HG03432 (cell line): ENCODE results near the gene PDE6D.
"Not testable (repeated sequence)": the region's sequence is repeated elsewhere in the genome, so short reads cannot be mapped to it uniquely, and the experiment has no call there.

Source experiments
- ATAC-seq: cut with Tn5 transposase; IDR thresholded peaks from one replicate; pipeline ENCODE4 v1.9.1; 2021; ENCODE audit warnings: mild to moderate bottlenecking, moderate library complexity; ENCODE audit not compliant: unreplicated experiment

The PDE6D gene

GRCh38 chr2:231780123-231780908, 766 bp downstream of the PDE6D start:
- no peak for ATAC-seq

- peak; percentile 60 for ATAC-seq
Measured at GRCh38 chr2:231769170-231770136, 11.6 kb downstream of the PDE6D start.

GRCh38 chr2:231765496-231765929, 15.6 kb downstream of the PDE6D start:
- no peak for ATAC-seq

- no peak for ATAC-seq
Measured at GRCh38 chr2:231764760-231765159, 16.3 kb downstream of the PDE6D start.

- ATAC-seq, result no peak
Measured at GRCh38 chr2:231764124-231764523, 17.0 kb downstream of the PDE6D start.

GRCh38 chr2:231761735-231762134, 19.3 kb downstream of the PDE6D start:
- ATAC-seq, result no peak

GRCh38 chr2:231752061-231752460, 29.0 kb downstream of the PDE6D start:
- ATAC-seq, result no peak

- ATAC-seq, result no peak
Measured at GRCh38 chr2:231751042-231751815, 29.9 kb downstream of the PDE6D start.

GRCh38 chr2:231749016-231749415, 32.1 kb downstream of the PDE6D start:
- not testable (repeated sequence) for ATAC-seq

- ATAC-seq, result not testable (repeated sequence)
Measured at GRCh38 chr2:231748153-231748896, 32.8 kb downstream of the PDE6D start.

GRCh38 chr2:231745303-231746038, 35.6 kb downstream of the PDE6D start:
- no peak for ATAC-seq

- no peak for ATAC-seq
Measured at GRCh38 chr2:231743376-231744116, 37.5 kb downstream of the PDE6D start.

- ATAC-seq, result no peak
Measured at GRCh38 chr2:231737761-231738160, 43.3 kb downstream of the PDE6D start.

GRCh38 chr2:231732604-231733003, 48.5 kb downstream of the PDE6D start:
- no peak for ATAC-seq

- ATAC-seq, result no peak
Measured at GRCh38 chr2:231727621-231728020, 53.5 kb downstream of the PDE6D start.

- ATAC-seq, result no peak
Measured at GRCh38 chr2:231726276-231726675, 54.8 kb downstream of the PDE6D start.

- no peak for ATAC-seq
Measured at GRCh38 chr2:231725476-231725875, 55.6 kb downstream of the PDE6D start.

GRCh38 chr2:231722721-231723307, 58.3 kb downstream of the PDE6D start:
- ATAC-seq, result no peak
